Body of pancreas (tissue), 4 donors: ENCODE results near the gene SLC4A7.

Source experiments
- CTCF ChIP-seq, 7 experiments: fragments of 450-650 bp in 4 of 7; fragments of 200-600 bp in 3 of 7; sonication (generic) in 3 of 7; IDR thresholded peaks; one replicate each; pipeline ENCODE4 v1.5.1; 2016 to 2019; ENCODE audit warnings: antibody characterized with exemption in 7 of 7
- POLR2A ChIP-seq, 3 donors: fragments of 450-650 bp; IDR thresholded peaks; one replicate each; pipeline ENCODE4 v1.6.1; 2016; ENCODE audit warnings: antibody characterized with exemption in 3 of 3, mild to moderate bottlenecking in 2 of 3

DNA sequence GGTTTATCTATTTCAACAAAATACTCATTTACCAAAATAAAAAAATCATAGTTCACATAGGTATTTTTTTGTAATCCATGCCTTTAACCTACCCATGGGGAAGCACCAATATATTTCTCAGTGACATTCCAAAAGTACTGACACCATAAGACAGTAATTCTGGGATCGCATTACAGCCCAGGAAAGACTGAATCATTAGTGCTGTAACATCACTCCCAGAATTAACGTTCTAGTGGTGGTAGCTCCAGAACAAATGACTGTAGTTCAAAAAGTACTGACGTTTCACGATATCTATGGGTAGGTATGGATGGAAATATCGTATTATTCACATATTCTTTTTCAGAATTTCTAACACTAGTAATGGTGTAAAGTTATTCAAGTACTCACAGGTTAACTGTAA is 60.7 kb downstream of the SLC4A7 start:
- TF ChIP-seq CTCF (IDR thresholded peaks at IDR 0.05) (no peak), POLR2A (IDR thresholded peaks at IDR 0.05) (no peak)
